Measurements from ENCODE around the gene SLC41A3. TPM values are rescaled to one million over a fixed set of nuclear protein-coding genes. Genes with fewer than 3 reads are reported as not detected.

Gene SLC41A3
- total and polyA plus RNA-seq, 2 of the 8 experiments (the other 6 are each of a cell fraction or from before 2014, with no cell fraction given), result 30.2 to 56.4 TPM

GRCh38 chr3:126018545-126018944, 65.4 kb downstream of the SLC41A3 start (continued):
- TF ChIP-seq SUZ12 (IDR thresholded peaks at IDR 0.05; ENCODE audit: low read length) (no peak), JUND (IDR thresholded peaks at IDR 0.05; ENCODE audit: low read length) (no peak), ATF2 (IDR thresholded peaks at IDR 0.05; ENCODE audit: low read length) (no peak), SRF (IDR thresholded peaks at IDR 0.05; ENCODE audit: low read depth, low read length) (no peak), BACH1 (IDR thresholded peaks at IDR 0.05; ENCODE audit: low read length) (no peak), NANOG (IDR thresholded peaks at IDR 0.05; ENCODE audit: insufficient read depth, low read depth, low read length, poor library complexity, severe bottlenecking) (no peak)
